ENCODE data around the gene BABAM2. TPM values are rescaled to one million over a fixed set of nuclear protein-coding genes. Genes with fewer than 3 reads are reported as not detected.

BABAM2 gene
- total and polyA plus RNA-seq, 2 experiments from 2014 or later = 35.2 to 46.1 TPM

GRCh38 chr2:28227498-28227897 lies 337.0 kb downstream of the BABAM2 start:
- H3K4me3 ChIP-seq = no peak overlapping the region
- H3K9me2 ChIP-seq (ENCODE audit: insufficient read depth) = no peaks in the 10 kb centered on the region
- no peaks in the 10 kb centered on the region for H3K27me3 ChIP-seq (replicated peaks; ENCODE audit: insufficient read depth)
- H3K4me1 ChIP-seq (ENCODE audit: insufficient read depth) = peaks cover 48% of the 10 kb centered on the region
- TF ChIP-seq EZH2phosphoT487 (IDR thresholded peaks at IDR 0.05; ENCODE audit: insufficient read depth, low read depth) (no peak), EZH2 (IDR thresholded peaks at IDR 0.05; ENCODE audit: insufficient read depth, poor library complexity, severe bottlenecking) (no peak)
- H3K4me2 ChIP-seq (ENCODE audit: unreplicated experiment) = no peak overlapping the region
- in situ Hi-C loops (cut with MboI) = no loop called here
- no peaks in the 10 kb centered on the region for H3K9me3 ChIP-seq (ENCODE audit: low read depth)
- no peaks in the 10 kb centered on the region for H4K20me1 ChIP-seq (ENCODE audit: insufficient read depth)
- no peak overlapping the region for H3K9ac ChIP-seq
- no peaks in the 10 kb centered on the region for H3K36me3 ChIP-seq (ENCODE audit: low read depth)
- no peaks in the 10 kb centered on the region for H3K79me2 ChIP-seq (ENCODE audit: insufficient read depth)
- no peak overlapping the region for H2AFZ ChIP-seq
- 78 to 91% methylated on average over 3 of the region's 3 CpGs for WGBS, 2 experiments (ENCODE audit: low coverage in 1 of 2, low lambda C conversion rate in 2 of 2, missing lambda C conversion rate in 2 of 2)
- DNase-seq = no peak
- H3F3A ChIP-seq (ENCODE audit: insufficient read depth) = peaks cover 41% of the 10 kb centered on the region
- H3K27ac ChIP-seq = no peak overlapping the region

GRCh38 chr2:28228434-28228995 lies 338.0 kb downstream of the BABAM2 start:
- DNase-seq = no peak
- in situ Hi-C loops (cut with MboI) = no loop called here
- 75 to 83% methylated on average over 1 of the region's 1 CpG for WGBS, 2 experiments (ENCODE audit: low coverage in 1 of 2, low lambda C conversion rate in 2 of 2, missing lambda C conversion rate in 2 of 2)

DNA sequence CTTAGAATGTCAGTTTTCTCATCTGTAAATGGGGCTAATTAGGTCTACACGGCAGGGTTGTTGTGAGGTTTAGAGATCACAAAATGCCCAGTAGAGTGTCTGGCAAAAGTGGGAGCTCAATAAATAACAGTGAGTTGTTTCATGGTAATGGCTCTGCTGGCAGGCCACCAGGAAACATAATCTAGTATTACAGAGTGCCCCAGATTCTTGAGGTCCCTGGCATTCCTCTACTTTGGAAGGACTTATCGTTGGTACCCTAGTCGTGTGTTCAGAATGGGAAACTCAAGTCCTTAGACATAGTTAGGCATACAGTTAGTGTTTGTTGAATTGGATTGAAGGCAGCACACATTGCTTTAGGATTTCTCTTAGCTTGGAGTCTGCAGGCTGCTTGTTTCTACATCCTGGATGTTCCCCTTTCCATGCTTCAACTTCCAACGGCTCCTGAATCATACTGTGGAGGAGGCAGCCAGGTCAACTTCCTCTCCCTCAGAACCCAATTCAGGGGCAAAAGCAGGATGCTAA lies 340.6 kb downstream of the BABAM2 start:
- H3K27ac ChIP-seq = peak overlapping the region; percentile 64
- WGBS, 2 experiments (ENCODE audit: low coverage in 1 of 2, low lambda C conversion rate in 2 of 2, missing lambda C conversion rate in 2 of 2) = 9 to 17% methylated on average over 4 of the region's 4 CpGs
- H3K27me3 ChIP-seq (replicated peaks; ENCODE audit: insufficient read depth) = no peaks in the 10 kb centered on the region
- H3K36me3 ChIP-seq (ENCODE audit: low read depth) = no peaks in the 10 kb centered on the region
- H3K9me3 ChIP-seq (ENCODE audit: low read depth) = no peaks in the 10 kb centered on the region
- H3K9me2 ChIP-seq (ENCODE audit: insufficient read depth) = no peaks in the 10 kb centered on the region
- peak overlapping the region; percentile 40 for H3K4me2 ChIP-seq (ENCODE audit: unreplicated experiment)
- peak; percentile 78 for DNase-seq
- H3K9ac ChIP-seq = no peak overlapping the region
- H3K4me3 ChIP-seq = no peak overlapping the region
- no peak overlapping the region for H2AFZ ChIP-seq
- peaks cover 33% of the 10 kb centered on the region for H3F3A ChIP-seq (ENCODE audit: insufficient read depth)
- TF ChIP-seq EZH2 (IDR thresholded peaks at IDR 0.05; ENCODE audit: insufficient read depth, poor library complexity, severe bottlenecking) = no peak
- TF ChIP-seq EZH2phosphoT487 (IDR thresholded peaks at IDR 0.05; ENCODE audit: insufficient read depth, low read depth) = no peak
- no peaks in the 10 kb centered on the region for H3K79me2 ChIP-seq (ENCODE audit: insufficient read depth)
- in situ Hi-C loops (cut with MboI) = no loop called here
- H3K4me1 ChIP-seq (ENCODE audit: insufficient read depth) = peaks cover 39% of the 10 kb centered on the region
- no peaks in the 10 kb centered on the region for H4K20me1 ChIP-seq (ENCODE audit: insufficient read depth)

More at GRCh38 chr2:28228434-28228995, 338.0 kb downstream of the BABAM2 start:
- Histone ChIP-seq H3K9me3 (ENCODE audit: low read depth) (no peaks in the 10 kb centered on the region), H3K79me2 (ENCODE audit: insufficient read depth) (no peaks in the 10 kb centered on the region), H3K4me1 (ENCODE audit: insufficient read depth) (peaks cover 58% of the 10 kb centered on the region), H3K9me2 (ENCODE audit: insufficient read depth) (no peaks in the 10 kb centered on the region), H3K36me3 (ENCODE audit: low read depth) (no peaks in the 10 kb centered on the region), H3F3A (ENCODE audit: insufficient read depth) (peaks cover 51% of the 10 kb centered on the region), H3K27me3 (replicated peaks; ENCODE audit: insufficient read depth) (no peaks in the 10 kb centered on the region), H3K27ac (no peak overlapping the region), H3K9ac (no peak overlapping the region), H3K4me3 (no peak overlapping the region), H4K20me1 (ENCODE audit: insufficient read depth) (no peaks in the 10 kb centered on the region), H3K4me2 (ENCODE audit: unreplicated experiment) (no peak overlapping the region), H2AFZ (no peak overlapping the region)
- TF ChIP-seq EZH2phosphoT487 (IDR thresholded peaks at IDR 0.05; ENCODE audit: insufficient read depth, low read depth) (no peak), EZH2 (IDR thresholded peaks at IDR 0.05; ENCODE audit: insufficient read depth, poor library complexity, severe bottlenecking) (no peak)

DNA sequence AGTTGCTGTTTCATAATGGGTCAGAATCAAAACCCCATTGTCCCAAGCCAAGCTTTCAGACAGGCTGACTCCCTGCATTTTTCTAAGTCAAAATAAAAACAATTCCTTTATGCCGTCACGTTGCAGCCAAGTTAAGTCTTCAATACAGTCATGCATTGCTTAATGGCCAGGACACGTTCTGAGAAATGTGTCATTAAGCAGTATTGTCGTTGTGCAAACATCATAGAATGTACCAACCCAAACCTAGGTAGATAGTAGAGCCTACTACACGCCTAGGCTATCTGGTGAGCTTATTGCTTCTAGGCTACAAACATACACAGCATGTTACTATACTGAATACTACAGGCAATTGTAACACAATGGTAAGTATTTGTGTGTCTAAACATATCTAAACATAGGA lies 341.8 kb downstream of the BABAM2 start:
- H4K20me1 ChIP-seq (ENCODE audit: insufficient read depth) = no peaks in the 10 kb centered on the region
- no peak overlapping the region for H3K4me3 ChIP-seq
- H3K4me2 ChIP-seq (ENCODE audit: unreplicated experiment) = peak overlapping the region; percentile 2
- H3K4me1 ChIP-seq (ENCODE audit: insufficient read depth) = peaks cover 35% of the 10 kb centered on the region
- no peaks in the 10 kb centered on the region for H3K27me3 ChIP-seq (replicated peaks; ENCODE audit: insufficient read depth)
- peaks cover 27% of the 10 kb centered on the region for H3F3A ChIP-seq (ENCODE audit: insufficient read depth)
- H2AFZ ChIP-seq = no peak overlapping the region
- peak; percentile 82 for DNase-seq
- WGBS, 2 experiments (ENCODE audit: low coverage in 1 of 2, low lambda C conversion rate in 2 of 2, missing lambda C conversion rate in 2 of 2) = 16 to 19% methylated on average over 5 of the region's 5 CpGs
- in situ Hi-C loops (cut with MboI) = no loop called here
- no peaks in the 10 kb centered on the region for H3K36me3 ChIP-seq (ENCODE audit: low read depth)
- no peaks in the 10 kb centered on the region for H3K9me2 ChIP-seq (ENCODE audit: insufficient read depth)
- H3K27ac ChIP-seq = peak overlapping the region; percentile 64
- H3K9me3 ChIP-seq (ENCODE audit: low read depth) = no peaks in the 10 kb centered on the region
- TF ChIP-seq EZH2 (IDR thresholded peaks at IDR 0.05; ENCODE audit: insufficient read depth, poor library complexity, severe bottlenecking) (no peak), EZH2phosphoT487 (IDR thresholded peaks at IDR 0.05; ENCODE audit: insufficient read depth, low read depth) (no peak)
- no peaks in the 10 kb centered on the region for H3K79me2 ChIP-seq (ENCODE audit: insufficient read depth)
- H3K9ac ChIP-seq = no peak overlapping the region
